ENCODE measurements around the gene PCDHA1.

Gene PCDHA1

GRCh38 chr5:140966293-140967225 lies 180.6 kb downstream of the PCDHA1 start, which contains the start of gene PCDHAC2:
Gene PCDHAC2, plus strand, starts transcription at chr5:140966476. Its CDS starts 291 bp downstream, at chr5:140966767.
- H3K4me3 ChIP-seq (replicated peaks; ENCODE audit: low read depth, low read length): no peak within 1 kb of the TSS
- H3K36me3 ChIP-seq (ENCODE audit: control insufficient read depth, insufficient read depth, low read length): no peaks in the 10 kb centered on the region
- TF ChIP-seq CTCF (IDR thresholded peaks at IDR 0.05; ENCODE audit: insufficient read depth, low read length, poor library complexity, severe bottlenecking): no peak
- no peaks in the 10 kb centered on the region for H3K27me3 ChIP-seq (replicated peaks; ENCODE audit: control insufficient read depth, insufficient read depth, low read length)
- DNase-seq (ENCODE audit: extremely low read depth, insufficient read length): peak; percentile 1

- Histone ChIP-seq H3K36me3 (ENCODE audit: control insufficient read depth, insufficient read depth, low read length) (no peaks in the 10 kb centered on the region), H3K27me3 (replicated peaks; ENCODE audit: control insufficient read depth, insufficient read depth, low read length) (no peaks in the 10 kb centered on the region), H3K4me3 (replicated peaks; ENCODE audit: low read depth, low read length) (no peak overlapping the region)
- no peak for TF ChIP-seq CTCF (IDR thresholded peaks at IDR 0.05; ENCODE audit: insufficient read depth, low read length, poor library complexity, severe bottlenecking)
- DNase-seq (ENCODE audit: extremely low read depth, insufficient read length): no peak
These were observed 181.4 kb downstream of the PCDHA1 start for GRCh38 chr5:140967226-140967893.

GRCh38 chr5:140969880-140970279 lies 183.9 kb downstream of the PCDHA1 start:
- DNase-seq (ENCODE audit: extremely low read depth, insufficient read length): no peak
- H3K27me3 ChIP-seq (replicated peaks; ENCODE audit: control insufficient read depth, insufficient read depth, low read length): no peaks in the 10 kb centered on the region
- no peaks in the 10 kb centered on the region for H3K36me3 ChIP-seq (ENCODE audit: control insufficient read depth, insufficient read depth, low read length)
- no peak for TF ChIP-seq CTCF (IDR thresholded peaks at IDR 0.05; ENCODE audit: insufficient read depth, low read length, poor library complexity, severe bottlenecking)
- no peak overlapping the region for H3K4me3 ChIP-seq (replicated peaks; ENCODE audit: low read depth, low read length)

GRCh38 chr5:140973550-140973949 lies 187.6 kb downstream of the PCDHA1 start:
- Histone ChIP-seq H3K36me3 (ENCODE audit: control insufficient read depth, insufficient read depth, low read length) (no peaks in the 10 kb centered on the region), H3K27me3 (replicated peaks; ENCODE audit: control insufficient read depth, insufficient read depth, low read length) (no peaks in the 10 kb centered on the region), H3K4me3 (replicated peaks; ENCODE audit: low read depth, low read length) (no peak overlapping the region)
- no peak for TF ChIP-seq CTCF (IDR thresholded peaks at IDR 0.05; ENCODE audit: insufficient read depth, low read length, poor library complexity, severe bottlenecking)
- no peak for DNase-seq (ENCODE audit: extremely low read depth, insufficient read length)

GRCh38 chr5:140977003-140977402 lies 191.1 kb downstream of the PCDHA1 start:
- TF ChIP-seq CTCF (IDR thresholded peaks at IDR 0.05; ENCODE audit: insufficient read depth, low read length, poor library complexity, severe bottlenecking): no peak
- H3K36me3 ChIP-seq (ENCODE audit: control insufficient read depth, insufficient read depth, low read length): no peaks in the 10 kb centered on the region
- DNase-seq (ENCODE audit: extremely low read depth, insufficient read length): no peak

More at GRCh38 chr5:140977003-140977402, 191.1 kb downstream of the PCDHA1 start:
- Histone ChIP-seq H3K27me3 (replicated peaks; ENCODE audit: control insufficient read depth, insufficient read depth, low read length) (no peaks in the 10 kb centered on the region), H3K4me3 (replicated peaks; ENCODE audit: low read depth, low read length) (no peak overlapping the region)

Data from GM06990 (cell line).